LHCN-M2 (cell line): Measurements from ENCODE around the gene MOV10L1. TPM values are rescaled to one million over a fixed set of nuclear protein-coding genes. Genes with fewer than 3 reads are reported as not detected.
"Not testable (repeated sequence)": the region's sequence is repeated elsewhere in the genome, so short reads cannot be mapped to it uniquely, and the experiment has no call there.

Experiments used
- DNase-seq: peaks from one replicate; pipeline ENCODE4 v3.0.0-alpha.2; 2012; ENCODE audit warnings: low read depth
- total RNA-seq: library from RNA; depleted of rRNA; stranded (reverse); fragments of >200 nt; gene quantifications from 2 replicates; pipeline ENCODE4 v1.2.3, GENCODE V29; 2014

The MOV10L1 gene
- total RNA-seq, 1 experiment from 2014 or later: 0.23 TPM

GRCh38 chr22:50078246-50078645 lies 11.6 kb upstream of the MOV10L1 start:
- no peak for DNase-seq

DNA sequence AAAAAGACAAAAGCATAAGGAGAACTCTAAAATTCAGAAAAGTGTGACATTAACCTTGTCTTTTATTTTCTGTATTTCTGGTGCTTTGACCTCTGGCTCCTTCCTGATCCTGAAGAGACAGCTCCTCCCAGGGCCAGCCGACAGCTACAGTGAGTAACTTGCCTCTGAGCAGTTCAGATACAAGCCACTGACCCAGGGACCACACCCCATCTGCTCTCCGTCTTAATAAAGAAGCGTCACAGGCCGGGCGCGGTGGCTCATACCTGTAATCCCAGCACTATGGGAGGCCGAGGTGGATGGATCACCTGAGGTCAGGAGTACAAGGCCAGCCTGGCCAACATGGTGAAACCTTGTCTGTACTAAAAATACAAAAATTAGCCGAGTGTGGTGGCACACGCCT lies 11.0 kb upstream of the MOV10L1 start:
- DNase-seq: no peak

DNA sequence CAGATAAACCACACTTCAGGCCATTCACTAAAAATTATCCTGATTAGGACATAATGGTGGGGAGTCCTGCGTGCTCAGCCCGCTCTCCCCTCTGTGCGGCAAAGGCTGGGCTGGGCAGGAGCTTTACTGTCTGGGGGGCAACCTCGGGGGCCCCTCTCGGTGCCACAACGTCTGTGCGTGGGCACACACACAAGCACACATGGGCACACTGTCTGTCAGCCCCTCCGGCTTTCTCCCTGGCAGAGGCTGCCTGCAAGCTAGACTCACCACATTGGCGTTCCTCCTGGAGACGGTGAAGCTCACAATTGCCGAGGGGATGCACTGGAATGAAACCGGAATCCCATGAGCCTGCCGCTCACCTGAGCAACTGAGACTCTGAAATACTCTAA lies 9.7 kb upstream of the MOV10L1 start:
- no peak for DNase-seq

DNA sequence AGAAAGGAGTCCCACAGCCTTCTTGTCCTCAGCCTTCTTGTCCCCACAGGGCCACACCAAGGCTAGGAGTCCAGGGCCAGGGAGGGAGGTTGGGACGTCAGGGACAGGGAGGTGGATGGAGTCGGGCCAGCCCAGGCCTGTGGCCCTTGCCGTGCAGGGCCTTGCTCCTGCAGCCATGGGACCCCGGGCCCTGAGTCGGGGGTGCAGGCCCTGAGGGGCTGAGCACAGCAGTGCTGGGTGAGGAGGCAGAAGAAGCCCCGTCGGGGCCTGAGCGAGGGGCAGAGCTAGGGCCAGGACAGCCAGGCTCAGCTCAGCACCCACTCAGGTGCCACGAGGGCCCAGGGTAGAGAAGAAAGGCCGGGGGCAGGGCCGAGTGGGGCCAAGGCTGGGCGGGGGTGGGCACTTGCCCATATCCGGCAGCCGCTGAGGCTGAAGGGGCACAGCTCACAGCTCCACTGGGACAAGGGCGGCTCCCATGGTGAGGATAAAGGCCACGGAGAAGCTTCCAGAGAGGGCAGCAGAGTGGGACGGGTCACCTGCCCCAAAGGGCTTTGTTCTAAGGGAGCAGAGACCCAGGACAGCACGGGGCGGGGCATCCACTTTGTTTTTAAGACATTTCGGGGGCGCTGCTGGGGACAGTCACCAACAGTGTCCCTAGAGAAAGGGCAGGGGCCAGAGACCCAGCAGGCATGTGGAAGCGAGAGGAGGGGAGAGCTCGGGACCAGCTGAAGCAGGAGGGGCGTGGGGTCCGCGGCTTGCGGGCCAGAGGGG lies 8.2 kb upstream of the MOV10L1 start:
- no peak for DNase-seq

DNA sequence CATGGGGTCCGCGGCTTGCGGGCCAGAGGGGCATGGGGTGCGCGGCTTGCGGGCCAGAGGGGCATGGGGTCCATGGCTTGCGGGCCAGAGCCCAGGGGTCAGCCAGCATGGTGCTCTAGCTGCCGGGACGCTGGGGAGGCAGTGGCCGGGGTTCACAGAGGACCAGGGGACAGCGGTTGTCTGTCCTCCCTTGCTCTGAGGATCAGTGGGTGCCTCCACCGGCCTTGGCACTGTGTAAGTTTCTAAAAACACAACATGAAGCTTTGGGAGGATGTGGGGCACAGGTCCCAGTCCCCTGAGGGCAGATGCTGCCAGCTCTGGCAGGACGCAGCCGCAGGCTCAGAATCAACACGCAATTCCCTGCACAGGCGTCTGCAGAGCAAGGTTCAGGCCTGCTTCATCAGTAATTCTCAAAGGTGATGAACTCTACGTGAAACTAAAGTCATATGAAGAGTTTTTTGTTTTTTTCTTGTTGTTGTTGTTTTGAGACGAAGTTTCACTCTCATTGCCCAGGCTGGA lies 7.5 kb upstream of the MOV10L1 start:
- no peak for DNase-seq

GRCh38 chr22:50082961-50083461 lies 6.8 kb upstream of the MOV10L1 start:
- no peak for DNase-seq

- DNase-seq: no peak
Observed at GRCh38 chr22:50083462-50084079, 6.2 kb upstream of the MOV10L1 start.

DNA sequence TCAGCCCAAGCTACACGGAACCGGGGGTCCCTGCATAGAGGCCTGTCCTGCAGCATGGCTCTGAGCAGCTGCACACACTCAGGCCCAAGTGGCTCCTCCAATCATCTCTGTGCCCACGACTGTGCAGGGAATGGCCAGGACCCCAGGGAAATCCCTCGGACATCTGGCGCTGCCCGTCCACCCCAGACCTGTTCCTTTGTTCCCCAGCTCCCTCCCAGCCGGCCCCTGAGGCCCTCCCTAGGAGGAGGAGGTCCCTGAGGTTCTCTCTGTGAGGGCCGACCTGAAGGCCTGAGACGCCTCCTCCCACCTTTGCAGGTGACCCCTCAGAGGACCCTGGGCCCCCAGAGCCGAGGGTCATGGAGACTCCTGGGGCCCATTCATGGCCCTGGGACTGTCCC lies 5.7 kb upstream of the MOV10L1 start:
- no peak for DNase-seq

GRCh38 chr22:50084614-50085021 lies 5.2 kb upstream of the MOV10L1 start:
- DNase-seq: no peak

- DNase-seq: no peak
Observed at GRCh38 chr22:50085211-50085972, 4.4 kb upstream of the MOV10L1 start, which contains the start of gene MLC1. MLC1 (minus strand) TSS chr22:50085426; CDS start chr22:50084902, 524 bp downstream.

GRCh38 chr22:50086526-50086925 lies 3.3 kb upstream of the MOV10L1 start:
- no peak for DNase-seq

DNA sequence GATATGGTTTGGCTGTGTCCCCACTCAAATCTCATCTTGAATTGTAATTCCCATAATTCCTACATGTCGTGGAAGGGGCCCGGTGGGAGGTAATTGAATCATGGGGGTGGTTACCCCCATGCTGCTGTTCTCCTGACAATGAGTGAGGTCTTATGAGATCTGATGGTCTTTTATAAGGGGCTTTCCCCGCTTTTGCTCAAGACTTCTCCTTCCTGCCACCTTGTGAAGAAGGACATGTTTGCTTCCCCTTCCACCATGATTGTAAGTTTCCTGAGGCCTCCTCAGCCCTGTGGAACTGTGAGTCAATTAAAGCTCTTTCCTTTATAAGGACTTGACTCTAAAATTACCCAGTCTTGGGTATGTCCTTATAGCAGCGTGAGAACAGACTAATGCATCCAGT lies 2.8 kb upstream of the MOV10L1 start:
- not testable (repeated sequence) for DNase-seq

DNA sequence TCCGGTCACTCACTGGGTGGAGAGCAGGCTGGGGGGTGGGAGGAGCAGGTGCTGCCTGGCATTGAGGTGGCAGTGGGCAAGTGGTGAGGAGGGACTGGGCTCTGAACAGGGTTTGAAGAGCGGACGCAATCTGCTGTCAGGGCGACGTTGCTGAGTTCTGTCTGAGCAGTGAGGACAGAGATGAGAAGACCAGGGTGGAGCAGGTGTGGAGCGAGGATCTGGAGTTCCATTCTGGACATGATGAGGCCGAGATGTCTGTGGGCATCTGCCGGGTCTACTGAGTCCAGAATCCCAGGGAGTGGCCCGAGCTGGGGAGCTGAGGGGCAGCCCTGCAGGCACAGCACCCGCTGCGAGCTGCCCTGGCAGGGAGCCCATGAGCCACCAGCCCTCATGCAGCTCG lies 2.2 kb upstream of the MOV10L1 start:
- DNase-seq: no peak

- no peak for DNase-seq
Observed at GRCh38 chr22:50088096-50088495, 1.7 kb upstream of the MOV10L1 start.

GRCh38 chr22:50089231-50089630 lies 575 bp upstream of the MOV10L1 start:
- no peak for DNase-seq

DNA sequence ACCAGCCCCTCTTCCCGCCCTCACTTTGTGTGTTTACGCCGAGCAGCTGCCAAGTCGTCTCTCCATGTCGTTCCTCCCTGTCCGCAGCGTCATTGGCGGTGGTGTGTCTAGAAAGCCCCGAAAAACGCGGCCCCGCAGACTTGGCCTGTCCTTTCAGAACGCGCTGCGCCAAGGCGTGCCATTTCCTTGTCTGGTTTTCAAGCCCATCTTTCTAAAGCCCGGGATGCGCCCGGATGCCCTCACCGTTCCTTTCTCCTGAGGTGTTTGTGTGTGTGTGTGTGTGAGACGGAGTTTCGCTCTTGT lies 557 bp downstream of the MOV10L1 start:
- DNase-seq: no peak

DNA sequence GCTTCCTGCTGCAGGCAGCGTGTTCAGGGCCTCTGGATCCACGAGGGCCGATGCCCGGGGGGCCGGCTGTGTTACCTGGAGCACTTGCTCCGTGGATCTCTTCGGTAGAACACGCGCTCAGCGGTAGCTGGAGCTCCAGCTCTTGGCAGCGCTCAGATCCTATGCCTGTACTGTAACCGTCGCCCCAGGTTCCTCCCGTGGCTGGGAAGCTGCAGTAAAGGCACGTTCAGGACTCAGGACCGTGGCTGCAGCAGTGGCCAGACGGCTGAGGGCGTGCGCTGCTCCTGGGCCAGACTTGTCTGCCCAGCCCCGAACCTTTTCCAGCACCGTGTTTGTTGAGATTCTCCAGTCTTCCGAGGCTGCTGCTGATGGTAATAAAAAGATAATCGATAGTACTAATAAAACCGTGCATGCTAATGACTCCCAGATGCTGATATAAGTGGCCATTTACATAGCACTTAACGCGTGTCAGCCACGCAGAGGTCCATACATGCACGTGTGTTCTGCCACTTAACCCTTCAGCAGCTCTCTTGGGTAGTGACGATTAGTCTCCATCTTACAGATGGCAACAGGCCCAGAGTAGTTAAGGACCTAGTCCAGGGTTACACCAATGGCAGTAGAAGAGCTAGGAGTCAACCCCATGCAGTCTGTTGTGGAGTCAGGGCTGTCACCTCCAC lies 1.4 kb downstream of the MOV10L1 start:
- no peak for DNase-seq

- DNase-seq: no peak
Observed at GRCh38 chr22:50092342-50092741, 2.5 kb downstream of the MOV10L1 start.

GRCh38 chr22:50098052-50098451 lies 8.2 kb downstream of the MOV10L1 start:
- no peak for DNase-seq

DNA sequence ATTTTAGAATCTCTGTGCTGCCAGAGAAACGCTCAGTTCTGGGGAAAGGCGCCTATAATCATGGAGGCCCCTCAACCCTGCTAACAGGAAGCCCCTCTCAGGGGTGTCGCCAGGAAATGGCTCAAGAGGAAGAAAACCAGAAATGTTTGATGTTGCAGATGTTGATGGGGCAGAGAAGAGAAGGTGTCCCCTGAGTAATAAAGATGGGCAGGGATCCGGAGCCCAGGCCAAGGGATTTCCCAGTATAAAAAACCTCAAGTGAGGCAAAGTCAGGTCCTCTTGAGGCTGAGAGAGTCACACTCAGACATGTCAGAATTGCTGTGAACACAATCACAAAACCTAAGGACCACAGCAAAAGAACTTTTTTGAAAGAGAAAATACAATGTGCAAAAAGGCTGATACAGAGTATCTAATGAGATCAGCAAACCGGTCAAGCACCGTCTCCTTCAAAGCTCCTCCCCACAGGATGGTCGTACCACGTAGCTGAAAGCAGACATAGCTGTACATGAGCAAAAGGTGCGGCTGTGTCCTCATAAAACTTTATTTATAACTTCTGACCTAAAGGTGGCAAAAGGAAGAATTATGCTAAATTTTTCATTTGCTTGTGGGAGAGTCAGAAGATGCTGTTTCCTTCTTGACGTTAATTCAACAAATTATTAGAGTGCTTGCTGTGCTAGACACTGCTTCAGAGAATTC lies 12.2 kb downstream of the MOV10L1 start:
- no peak for DNase-seq

DNA sequence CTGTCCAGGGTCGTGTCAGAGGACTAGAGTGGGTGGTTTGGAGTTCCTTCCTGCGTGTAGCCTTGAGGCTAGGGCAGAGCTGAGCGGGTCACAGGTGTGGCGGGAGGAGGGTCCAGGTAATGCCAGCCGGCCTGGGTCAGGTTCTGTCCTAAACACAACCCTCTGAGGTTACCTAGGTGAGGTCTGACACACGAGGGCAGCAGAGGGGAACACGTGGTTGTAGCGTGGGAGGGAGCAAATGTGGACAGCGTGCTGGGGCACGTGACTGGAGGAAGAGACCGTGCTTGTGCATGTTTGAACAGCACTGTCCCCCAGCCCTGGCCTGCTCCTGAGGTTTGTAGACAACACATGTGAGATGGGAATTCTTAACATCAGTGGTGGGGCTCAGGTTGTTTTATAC lies 13.1 kb downstream of the MOV10L1 start:
- no peak for DNase-seq
